Natural killer cell (primary cell): Measurements from ENCODE around the gene GPR37L1. TPM values are rescaled to one million over a fixed set of nuclear protein-coding genes. Genes with fewer than 3 reads are reported as not detected.
"Not testable (repeated sequence)": the region's sequence is repeated elsewhere in the genome, so short reads cannot be mapped to it uniquely, and the experiment has no call there.

Source experiments
- ATAC-seq, 3 donors: fragments of 150-1000 bp in 2 of 3; fragments of 200-7000 bp in 1 of 3; cut with Tn5 transposase; 1 replicate in 1 of 3; 2 replicates in 2 of 3; pipeline ENCODE4 v1.10.0; 2021; ENCODE audit warnings: mild to moderate bottlenecking in 2 of 3, moderate library complexity in 2 of 3
- DNase-seq, 2 donors: peaks; one replicate each; pipeline versions ENCODE4 v3.0.0 to v3.0.0-alpha.2; 2013 to 2021; ENCODE audit warnings: mixed read lengths in 1 of 2
- H3K27ac ChIP-seq: one replicate; pipeline ENCODE4 v1.5.1; 2013; ENCODE audit warnings: mild to moderate bottlenecking, low read length
- H3K27me3 ChIP-seq: one replicate; pipeline ENCODE4 v1.6.1; 2013; ENCODE audit warnings: low read length; ENCODE audit not compliant: control insufficient read depth, insufficient read depth
- H3K36me3 ChIP-seq: one replicate; pipeline ENCODE4 v1.6.1; 2013; ENCODE audit warnings: low read length; ENCODE audit not compliant: control insufficient read depth, insufficient read depth
- H3K4me1 ChIP-seq: one replicate; pipeline ENCODE4 v1.6.1; 2013; ENCODE audit warnings: low read length; ENCODE audit not compliant: control insufficient read depth, insufficient read depth
- H3K4me3 ChIP-seq: one replicate; pipeline ENCODE4 v1.5.1; 2013; ENCODE audit warnings: low read length
- H3K9me3 ChIP-seq: one replicate; pipeline ENCODE4 v1.6.1; 2013; ENCODE audit warnings: low read length; ENCODE audit not compliant: control insufficient read depth, insufficient read depth
- H3K27ac Mint-ChIP-seq, 2 donors: one replicate each; pipeline ENCODE4 v1.8.0; 2022; ENCODE audit warnings: mild to moderate bottlenecking in 2 of 2, mixed read lengths in 2 of 2, moderate library complexity in 1 of 2
- H3K27me3 Mint-ChIP-seq, 2 donors: one replicate each; pipeline ENCODE4 v1.8.0; 2022; ENCODE audit warnings: low read depth in 2 of 2, mixed read lengths in 2 of 2
- H3K36me3 Mint-ChIP-seq: one replicate; pipeline ENCODE4 v1.8.0; 2022; ENCODE audit warnings: mixed read lengths
- H3K4me1 Mint-ChIP-seq, 2 donors: one replicate each; pipeline ENCODE4 v1.8.0; 2022; ENCODE audit warnings: mixed read lengths in 2 of 2
- H3K4me3 Mint-ChIP-seq: one replicate; pipeline ENCODE4 v1.8.0; 2022; ENCODE audit warnings: mild to moderate bottlenecking, moderate library complexity, mixed read lengths
- H3K9me3 Mint-ChIP-seq, 2 donors: one replicate each; pipeline ENCODE4 v1.8.0; 2022; ENCODE audit warnings: mixed read lengths in 2 of 2
- CTCF ChIP-seq: fragments of 200-600 bp; IDR thresholded peaks from one replicate; pipeline ENCODE4 v1.8.0; 2022; ENCODE audit warnings: antibody characterized with exemption
- WGBS: methylation state at CpG from one replicate; pipeline ENCODE4 v1.1.7; 2013; ENCODE audit warnings: missing lambda C conversion rate; ENCODE audit not compliant: insufficient coverage; 5-methylcytosine and 5-hydroxymethylcytosine counted together
- intact Hi-C: fragments of 100-400 bp; cut with micrococcal nuclease; formaldehyde crosslinking; loops from one replicate; pipeline ENCODE4 v1.14.2; 2022
- total RNA-seq, 4 donors: library from RNA; stranded (reverse); fragments of 120-200 nt in 1 of 4; gene quantifications; one replicate each; pipeline versions ENCODE4 v1.2.3 to v1.2.4, GENCODE V29; 2013 to 2022

The GPR37L1 gene
- total RNA-seq, 3 donors from 2014 or later (not counting 1 experiment from before 2014, with no cell fraction given), result not detected

GRCh38 chr1:202165267-202165941 is 42.7 kb downstream of the GPR37L1 start:
- Histone ChIP-seq H3K9me3 (no peaks in the 10 kb centered on the region), H3K4me3 (no peak overlapping the region), H3K27ac (no peak overlapping the region), H3K27me3 (no peaks in the 10 kb centered on the region), H3K4me1 (peaks cover 59% of the 10 kb centered on the region), H3K36me3 (no peaks in the 10 kb centered on the region)
- H3K36me3 Mint-ChIP-seq, result no peaks in the 10 kb centered on the region
- peak overlapping the region; percentile 72 for H3K4me3 Mint-ChIP-seq
- no peak for TF ChIP-seq CTCF
- peak overlapping the region; percentile 82 to 100 for H3K27ac Mint-ChIP-seq
- H3K4me1 Mint-ChIP-seq, result peaks cover 37 to 47% of the 10 kb centered on the region in 2 donors
- no peaks in the 10 kb centered on the region for H3K27me3 Mint-ChIP-seq
- intact Hi-C loops, result no loop called here
- ATAC-seq (no peak), DNase-seq (peak in 1 of 2 donors; percentile 47)
- H3K9me3 Mint-ChIP-seq, result no peaks in the 10 kb centered on the region
- WGBS, result 78% methylated on average over 18 of the region's 20 CpGs

GRCh38 chr1:202165942-202166843 is 43.5 kb downstream of the GPR37L1 start:
- Mint-ChIP-seq H3K36me3 (no peaks in the 10 kb centered on the region), H3K4me3 (no peak overlapping the region), H3K27ac (no peak overlapping the region), H3K9me3 (no peaks in the 10 kb centered on the region), H3K4me1 (peaks cover 29 to 39% of the 10 kb centered on the region in 2 donors), H3K27me3 (no peaks in the 10 kb centered on the region)
- intact Hi-C loops, result no loop called here
- DNase-seq (no peak), ATAC-seq (no peak)
- H3K27ac ChIP-seq, result no peak overlapping the region
- no peaks in the 10 kb centered on the region for H3K36me3 ChIP-seq
- no peaks in the 10 kb centered on the region for H3K27me3 ChIP-seq
- H3K4me1 ChIP-seq, result peaks cover 51% of the 10 kb centered on the region
- H3K9me3 ChIP-seq, result no peaks in the 10 kb centered on the region
- no peak for TF ChIP-seq CTCF
- 91% methylated on average over 9 of the region's 9 CpGs for WGBS
- H3K4me3 ChIP-seq, result no peak overlapping the region

- H3K4me3 Mint-ChIP-seq, DNase-seq, H3K36me3 Mint-ChIP-seq, H3K27me3 ChIP-seq, H3K27me3 Mint-ChIP-seq, intact Hi-C loops, H3K27ac ChIP-seq, H3K9me3 Mint-ChIP-seq, ATAC-seq, H3K9me3 ChIP-seq, H3K27ac Mint-ChIP-seq, H3K4me3 ChIP-seq, H3K36me3 ChIP-seq: not testable (repeated sequence)
- 97% methylated on average over 12 of the region's 13 CpGs for WGBS
- peaks cover 42% of the 10 kb centered on the region for H3K4me1 ChIP-seq
- peaks cover 26 to 31% of the 10 kb centered on the region in 2 donors for H3K4me1 Mint-ChIP-seq
Measured at GRCh38 chr1:202167054-202167453, 44.3 kb downstream of the GPR37L1 start.

GRCh38 chr1:202167708-202168415 is 45.1 kb downstream of the GPR37L1 start:
- H3K4me3 ChIP-seq, result no peak overlapping the region
- H3K36me3 Mint-ChIP-seq, result no peaks in the 10 kb centered on the region
- H3K4me1 ChIP-seq, result peaks cover 34% of the 10 kb centered on the region
- no peak for ATAC-seq
- H3K27me3 ChIP-seq, result no peaks in the 10 kb centered on the region
- no peak for DNase-seq
- H3K36me3 ChIP-seq, result no peaks in the 10 kb centered on the region
- H3K4me3 Mint-ChIP-seq, result no peak overlapping the region
- TF ChIP-seq CTCF, result no peak
- H3K27ac ChIP-seq, result no peak overlapping the region
- no peak overlapping the region for H3K27ac Mint-ChIP-seq
- intact Hi-C loops, result no loop called here
- H3K9me3 Mint-ChIP-seq, result no peaks in the 10 kb centered on the region
- no peaks in the 10 kb centered on the region for H3K27me3 Mint-ChIP-seq
- 94% methylated on average over 18 of the region's 18 CpGs for WGBS
- H3K4me1 Mint-ChIP-seq, result peaks cover 18 to 23% of the 10 kb centered on the region in 2 donors
- no peaks in the 10 kb centered on the region for H3K9me3 ChIP-seq
